HepG2 (cell line): ENCODE results near the gene ZBTB2. TPM values are rescaled to one million over a fixed set of nuclear protein-coding genes. Genes with fewer than 3 reads are reported as not detected.

ENCODE experiments used
- DNMT1 ChIP-seq: sonication (generic); formaldehyde crosslinking; IDR thresholded peaks from 2 replicates; pipeline ENCODE4 v1.5.1; 2020; ENCODE audit warnings: mild to moderate bottlenecking, missing genetic modification reagents
- IRF2 ChIP-seq: IDR thresholded peaks from 2 replicates; pipeline ENCODE4 v1.6.1; 2018; ENCODE audit warnings: missing genetic modification reagents, missing compliant biosample characterization
- RFXAP ChIP-seq: sonication (generic); formaldehyde crosslinking; IDR thresholded peaks from 2 replicates; pipeline ENCODE4 v1.4.0; 2020; ENCODE audit warnings: missing genetic modification reagents, borderline replicate concordance
- SIN3B ChIP-seq: fragments of 150-350 bp; IDR thresholded peaks from 2 replicates; pipeline ENCODE4 v1.6.1; 2014; ENCODE audit warnings: low read length
- TSC22D2 ChIP-seq: sonication (generic); formaldehyde crosslinking; IDR thresholded peaks from 2 replicates; pipeline ENCODE4 v1.5.1; 2020; ENCODE audit warnings: missing genetic modification reagents, mild to moderate bottlenecking, borderline replicate concordance
- ZBTB38 ChIP-seq: sonication (generic); formaldehyde crosslinking; IDR thresholded peaks from 2 replicates; pipeline ENCODE4 v1.5.1; 2020; ENCODE audit warnings: mild to moderate bottlenecking, missing genetic modification reagents
- ZFP36 ChIP-seq: fragments of 150-350 bp; IDR thresholded peaks from 2 replicates; pipeline ENCODE4 v1.6.1; 2018; ENCODE audit warnings: borderline replicate concordance, low read length, low read depth; ENCODE audit not compliant: partially characterized antibody
- ZKSCAN8 ChIP-seq: IDR thresholded peaks from 2 replicates; pipeline ENCODE4 v1.6.1; 2016; ENCODE audit warnings: borderline replicate concordance, missing genetic modification reagents, missing compliant biosample characterization
- ZNF883 ChIP-seq: sonication (generic); formaldehyde crosslinking; IDR thresholded peaks from 2 replicates; pipeline ENCODE4 v1.5.1; 2020; ENCODE audit warnings: mild to moderate bottlenecking, missing genetic modification reagents; ENCODE audit errors: not compliant biosample characterization
- polyA plus RNA-seq, 8 experiments: library from polyadenylated mRNA; depleted of rRNA in 3 of 8; stranded (reverse) in 7 of 8; unstranded in 1 of 8; fragments of >200 nt; fragmentation: Illumina TruSeq in 4 of 8; extraction: Trizol in 4 of 8; gene quantifications; 2 replicates each; pipeline versions ENCODE4 v1.2.1 to v1.2.3, GENCODE V29; 2011 to 2016; ENCODE audit warnings: low read depth in 4 of 8, missing spikeins in 1 of 8, mixed read lengths in 1 of 8; ENCODE audit not compliant: insufficient read depth in 1 of 8
- total RNA-seq, 5 experiments: library from RNA; depleted of rRNA; stranded (reverse); fragments of >200 nt; fragmentation: Illumina TruSeq; extraction: Trizol; gene quantifications; 2 replicates each; pipeline ENCODE4 v1.2.3, GENCODE V29; 2016; ENCODE audit warnings: low read depth in 1 of 5
- TF ChIP-seq, protein P1 (sequence below): sonication (generic); formaldehyde crosslinking; IDR thresholded peaks from 2 replicates; pipeline ENCODE4 v1.4.0; 2020; ENCODE audit warnings: mild to moderate bottlenecking, missing genetic modification reagents
- TF ChIP-seq, protein P2 (sequence below): sonication (generic); formaldehyde crosslinking; IDR thresholded peaks from 2 replicates; pipeline ENCODE4 v1.4.0; 2020; ENCODE audit warnings: low read depth, missing genetic modification reagents
- TF ChIP-seq, protein P3 (sequence below): IDR thresholded peaks from 2 replicates; pipeline ENCODE4 v1.4.0; 2020; ENCODE audit warnings: mild to moderate bottlenecking, missing genetic modification reagents

ZBTB2 gene
- total and polyA plus RNA-seq, 2 of the 13 experiments (the other 11 are each of a cell fraction or from before 2014, with no cell fraction given) = 15.4 to 22.8 TPM

DNA sequence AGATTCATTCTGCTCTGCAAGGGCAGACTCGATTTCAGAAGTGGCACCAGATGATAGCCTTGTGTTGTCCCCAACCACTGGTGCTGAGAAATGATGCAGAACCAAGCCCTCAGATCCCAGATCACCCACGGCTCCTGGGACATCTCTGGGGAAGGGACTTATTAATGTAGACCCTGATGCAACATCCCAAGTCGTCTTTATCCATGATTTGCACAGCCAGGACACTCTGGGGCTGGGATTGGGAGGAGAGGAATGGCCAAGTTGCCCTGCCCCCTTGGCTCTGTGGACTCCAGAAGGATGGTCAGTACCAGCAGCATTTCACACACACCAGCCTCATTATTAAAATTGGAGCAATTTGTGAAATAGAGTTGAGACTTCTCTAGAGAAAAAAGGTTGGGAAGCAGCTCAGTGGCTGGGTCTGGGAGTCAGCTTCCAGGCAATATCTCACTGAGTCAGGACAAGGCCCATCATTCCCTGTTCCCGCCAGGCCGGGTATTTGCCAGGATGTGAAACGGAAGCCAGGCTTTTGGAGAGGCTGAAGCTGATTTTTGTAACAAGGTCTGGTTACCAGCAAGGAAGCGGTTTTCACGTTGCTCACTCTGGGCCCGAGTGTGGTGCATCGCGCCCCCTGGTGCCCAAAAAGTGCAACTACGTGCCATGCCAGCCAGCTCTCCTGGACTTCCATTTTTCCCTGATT, 67.4 kb downstream of the ZBTB2 start (continued):
- TF ChIP-seq, protein P1, sequence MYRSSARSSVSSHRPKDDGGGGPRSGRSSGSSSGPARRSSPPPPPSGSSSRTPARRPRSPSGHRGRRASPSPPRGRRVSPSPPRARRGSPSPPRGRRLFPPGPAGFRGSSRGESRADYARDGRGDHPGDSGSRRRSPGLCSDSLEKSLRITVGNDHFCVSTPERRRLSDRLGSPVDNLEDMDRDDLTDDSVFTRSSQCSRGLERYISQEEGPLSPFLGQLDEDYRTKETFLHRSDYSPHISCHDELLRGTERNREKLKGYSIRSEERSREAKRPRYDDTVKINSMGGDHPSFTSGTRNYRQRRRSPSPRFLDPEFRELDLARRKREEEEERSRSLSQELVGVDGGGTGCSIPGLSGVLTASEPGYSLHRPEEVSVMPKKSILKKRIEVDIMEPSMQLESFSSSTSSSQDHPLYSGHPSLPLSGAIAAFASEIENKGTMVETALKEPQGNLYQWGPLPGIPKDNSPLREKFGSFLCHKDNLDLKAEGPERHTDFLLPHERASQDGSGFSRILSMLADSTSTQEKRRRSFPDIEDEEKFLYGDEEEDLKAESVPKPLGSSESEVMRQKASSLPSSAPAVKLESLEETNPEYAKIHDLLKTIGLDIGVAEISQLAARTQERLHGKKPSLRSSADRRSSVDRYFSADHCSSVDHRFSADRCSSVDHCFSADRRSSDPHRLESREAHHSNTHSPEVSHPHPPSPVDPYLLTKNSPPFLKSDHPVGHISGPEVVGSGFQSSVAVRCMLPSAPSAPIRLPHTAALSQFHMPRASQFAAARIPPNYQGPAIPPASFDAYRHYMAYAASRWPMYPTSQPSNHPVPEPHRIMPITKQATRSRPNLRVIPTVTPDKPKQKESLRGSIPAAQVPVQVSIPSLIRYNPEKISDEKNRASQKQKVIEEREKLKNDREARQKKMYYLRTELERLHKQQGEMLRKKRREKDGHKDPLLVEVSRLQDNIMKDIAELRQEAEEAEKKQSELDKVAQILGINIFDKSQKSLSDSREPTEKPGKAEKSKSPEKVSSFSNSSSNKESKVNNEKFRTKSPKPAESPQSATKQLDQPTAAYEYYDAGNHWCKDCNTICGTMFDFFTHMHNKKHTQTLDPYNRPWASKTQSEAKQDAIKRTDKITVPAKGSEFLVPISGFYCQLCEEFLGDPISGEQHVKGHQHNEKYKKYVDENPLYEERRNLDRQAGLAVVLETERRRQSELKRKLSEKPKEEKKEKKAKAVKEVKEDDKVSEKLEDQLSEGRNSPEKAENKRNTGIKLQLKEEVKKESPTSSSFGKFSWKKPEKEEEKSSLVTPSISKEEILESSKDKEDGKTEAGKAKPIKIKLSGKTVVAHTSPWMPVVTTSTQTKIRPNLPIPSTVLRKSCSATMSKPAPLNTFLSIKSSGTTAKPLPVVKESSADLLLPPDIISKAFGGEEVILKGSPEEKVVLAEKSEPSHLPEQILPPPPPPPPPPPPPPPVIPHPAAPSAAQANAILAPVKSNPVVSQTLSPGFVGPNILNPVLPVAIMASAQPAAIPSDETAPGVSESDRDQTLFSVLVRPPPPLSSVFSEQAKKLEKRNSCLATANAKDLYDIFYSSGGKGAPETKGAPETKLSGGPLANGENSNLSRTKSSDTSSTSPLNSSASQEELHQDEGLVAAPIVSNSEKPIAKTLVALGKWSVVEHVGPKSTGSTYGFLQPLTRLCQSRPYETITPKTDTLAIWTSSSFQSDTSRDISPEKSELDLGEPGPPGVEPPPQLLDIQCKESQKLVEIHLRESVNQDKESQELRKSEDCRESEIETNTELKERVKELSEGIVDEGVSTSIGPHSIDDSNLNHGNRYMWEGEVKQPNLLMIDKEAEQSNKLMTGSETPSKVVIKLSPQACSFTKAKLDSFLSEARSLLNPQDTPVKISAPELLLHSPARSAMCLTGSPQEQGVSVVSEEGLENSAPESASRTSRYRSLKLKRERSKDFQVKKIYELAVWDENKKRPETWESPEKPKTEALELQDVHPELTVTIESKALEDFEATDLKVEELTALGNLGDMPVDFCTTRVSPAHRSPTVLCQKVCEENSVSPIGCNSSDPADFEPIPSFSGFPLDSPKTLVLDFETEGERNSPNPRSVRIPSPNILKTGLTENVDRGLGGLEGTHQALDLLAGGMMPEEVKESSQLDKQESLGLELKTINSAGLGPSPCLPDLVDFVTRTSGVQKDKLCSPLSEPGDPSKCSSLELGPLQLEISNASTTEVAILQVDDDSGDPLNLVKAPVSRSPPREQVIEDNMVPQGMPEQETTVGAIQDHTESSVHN (CRISPR knock-in tag) = 0 out of 2 replicates have a peak, but pooled peaks have one; percentile 23
- TF ChIP-seq RFXAP (CRISPR knock-in tag) = peak; percentile 29; the same call in 1 of the 2 replicates
- TF ChIP-seq TSC22D2 = no peak
- peak; percentile 74; the same call in 1 of the 2 replicates for TF ChIP-seq ZBTB38
- peak; percentile 69; the same call in 1 of the 2 replicates for TF ChIP-seq IRF2
- peak; percentile 66; the same call in 1 of the 2 replicates for TF ChIP-seq ZKSCAN8 (CRISPR knock-in tag)
- TF ChIP-seq DNMT1 (CRISPR knock-in tag) = 0 out of 2 replicates have a peak, but pooled peaks have one; percentile 60
- peak; percentile 72 for TF ChIP-seq ZNF883 (CRISPR knock-in tag)
- TF ChIP-seq, protein P2, sequence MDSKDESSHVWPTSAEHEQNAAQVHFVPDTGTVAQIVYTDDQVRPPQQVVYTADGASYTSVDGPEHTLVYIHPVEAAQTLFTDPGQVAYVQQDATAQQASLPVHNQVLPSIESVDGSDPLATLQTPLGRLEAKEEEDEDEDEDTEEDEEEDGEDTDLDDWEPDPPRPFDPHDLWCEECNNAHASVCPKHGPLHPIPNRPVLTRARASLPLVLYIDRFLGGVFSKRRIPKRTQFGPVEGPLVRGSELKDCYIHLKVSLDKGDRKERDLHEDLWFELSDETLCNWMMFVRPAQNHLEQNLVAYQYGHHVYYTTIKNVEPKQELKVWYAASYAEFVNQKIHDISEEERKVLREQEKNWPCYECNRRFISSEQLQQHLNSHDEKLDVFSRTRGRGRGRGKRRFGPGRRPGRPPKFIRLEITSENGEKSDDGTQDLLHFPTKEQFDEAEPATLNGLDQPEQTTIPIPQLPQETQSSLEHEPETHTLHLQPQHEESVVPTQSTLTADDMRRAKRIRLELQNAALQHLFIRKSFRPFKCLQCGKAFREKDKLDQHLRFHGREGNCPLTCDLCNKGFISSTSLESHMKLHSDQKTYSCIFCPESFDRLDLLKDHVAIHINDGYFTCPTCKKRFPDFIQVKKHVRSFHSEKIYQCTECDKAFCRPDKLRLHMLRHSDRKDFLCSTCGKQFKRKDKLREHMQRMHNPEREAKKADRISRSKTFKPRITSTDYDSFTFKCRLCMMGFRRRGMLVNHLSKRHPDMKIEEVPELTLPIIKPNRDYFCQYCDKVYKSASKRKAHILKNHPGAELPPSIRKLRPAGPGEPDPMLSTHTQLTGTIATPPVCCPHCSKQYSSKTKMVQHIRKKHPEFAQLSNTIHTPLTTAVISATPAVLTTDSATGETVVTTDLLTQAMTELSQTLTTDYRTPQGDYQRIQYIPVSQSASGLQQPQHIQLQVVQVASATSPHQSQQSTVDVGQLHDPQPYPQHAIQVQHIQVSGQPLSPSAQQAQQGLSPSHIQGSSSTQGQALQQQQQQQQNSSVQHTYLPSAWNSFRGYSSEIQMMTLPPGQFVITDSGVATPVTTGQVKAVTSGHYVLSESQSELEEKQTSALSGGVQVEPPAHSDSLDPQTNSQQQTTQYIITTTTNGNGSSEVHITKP (CRISPR knock-in tag) = 0 out of 2 replicates have a peak, but pooled peaks have one; percentile 13
- peak; percentile 22; the same call in 1 of the 2 replicates for TF ChIP-seq SIN3B
- TF ChIP-seq ZFP36 = peak; percentile 53
- TF ChIP-seq, protein P3, sequence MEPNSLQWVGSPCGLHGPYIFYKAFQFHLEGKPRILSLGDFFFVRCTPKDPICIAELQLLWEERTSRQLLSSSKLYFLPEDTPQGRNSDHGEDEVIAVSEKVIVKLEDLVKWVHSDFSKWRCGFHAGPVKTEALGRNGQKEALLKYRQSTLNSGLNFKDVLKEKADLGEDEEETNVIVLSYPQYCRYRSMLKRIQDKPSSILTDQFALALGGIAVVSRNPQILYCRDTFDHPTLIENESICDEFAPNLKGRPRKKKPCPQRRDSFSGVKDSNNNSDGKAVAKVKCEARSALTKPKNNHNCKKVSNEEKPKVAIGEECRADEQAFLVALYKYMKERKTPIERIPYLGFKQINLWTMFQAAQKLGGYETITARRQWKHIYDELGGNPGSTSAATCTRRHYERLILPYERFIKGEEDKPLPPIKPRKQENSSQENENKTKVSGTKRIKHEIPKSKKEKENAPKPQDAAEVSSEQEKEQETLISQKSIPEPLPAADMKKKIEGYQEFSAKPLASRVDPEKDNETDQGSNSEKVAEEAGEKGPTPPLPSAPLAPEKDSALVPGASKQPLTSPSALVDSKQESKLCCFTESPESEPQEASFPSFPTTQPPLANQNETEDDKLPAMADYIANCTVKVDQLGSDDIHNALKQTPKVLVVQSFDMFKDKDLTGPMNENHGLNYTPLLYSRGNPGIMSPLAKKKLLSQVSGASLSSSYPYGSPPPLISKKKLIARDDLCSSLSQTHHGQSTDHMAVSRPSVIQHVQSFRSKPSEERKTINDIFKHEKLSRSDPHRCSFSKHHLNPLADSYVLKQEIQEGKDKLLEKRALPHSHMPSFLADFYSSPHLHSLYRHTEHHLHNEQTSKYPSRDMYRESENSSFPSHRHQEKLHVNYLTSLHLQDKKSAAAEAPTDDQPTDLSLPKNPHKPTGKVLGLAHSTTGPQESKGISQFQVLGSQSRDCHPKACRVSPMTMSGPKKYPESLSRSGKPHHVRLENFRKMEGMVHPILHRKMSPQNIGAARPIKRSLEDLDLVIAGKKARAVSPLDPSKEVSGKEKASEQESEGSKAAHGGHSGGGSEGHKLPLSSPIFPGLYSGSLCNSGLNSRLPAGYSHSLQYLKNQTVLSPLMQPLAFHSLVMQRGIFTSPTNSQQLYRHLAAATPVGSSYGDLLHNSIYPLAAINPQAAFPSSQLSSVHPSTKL (CRISPR knock-in tag) = peak; percentile 69
